Measurements from ENCODE around the gene RASL10B.
"Not testable (repeated sequence)": the region's sequence is repeated elsewhere in the genome, so short reads cannot be mapped to it uniquely, and the experiment has no call there.

Gene RASL10B

GRCh38 chr17:35742896-35743477 lies 11.5 kb downstream of the RASL10B start:
- DNase-seq (ENCODE audit: low read depth): no peak

- no peak for DNase-seq (ENCODE audit: low read depth)
Observed at GRCh38 chr17:35743626-35744328, 12.3 kb downstream of the RASL10B start.

GRCh38 chr17:35744830-35745229 lies 13.4 kb downstream of the RASL10B start:
- DNase-seq (ENCODE audit: low read depth): no peak

- DNase-seq (ENCODE audit: low read depth): no peak
Observed at GRCh38 chr17:35745246-35745645, 13.8 kb downstream of the RASL10B start.

DNA sequence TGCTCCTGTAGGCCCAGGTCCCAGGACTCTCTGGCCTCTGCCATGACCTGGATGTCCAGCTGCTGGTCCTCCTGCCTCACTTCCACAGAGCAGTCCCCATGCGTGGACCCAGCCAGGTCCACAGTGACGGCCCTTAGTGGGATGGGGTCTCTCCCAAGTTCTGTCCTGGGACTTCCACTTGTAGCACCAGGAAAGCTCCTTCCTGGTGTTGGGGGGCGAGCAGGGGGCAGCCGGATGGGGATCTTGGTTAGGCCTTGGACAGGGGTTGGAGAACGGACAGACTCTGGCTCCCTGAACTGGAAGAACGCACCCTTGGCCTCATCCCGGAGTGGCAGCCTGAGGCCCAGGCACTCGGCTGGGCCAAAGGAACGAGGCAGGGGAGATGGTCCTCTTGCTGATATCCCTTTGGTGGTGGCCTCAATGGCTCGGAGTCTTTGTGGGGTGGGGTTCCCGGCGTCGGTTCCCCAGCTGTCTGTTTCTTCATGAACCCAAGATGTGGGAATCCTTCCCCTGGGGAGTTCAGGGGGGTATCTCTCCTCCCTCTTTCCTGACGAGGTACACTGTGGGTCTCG lies 14.4 kb downstream of the RASL10B start:
- no peak for DNase-seq (ENCODE audit: low read depth)

- peak; percentile 16 for DNase-seq (ENCODE audit: low read depth)
Observed at GRCh38 chr17:35747540-35748017, 16.1 kb downstream of the RASL10B start.

DNA sequence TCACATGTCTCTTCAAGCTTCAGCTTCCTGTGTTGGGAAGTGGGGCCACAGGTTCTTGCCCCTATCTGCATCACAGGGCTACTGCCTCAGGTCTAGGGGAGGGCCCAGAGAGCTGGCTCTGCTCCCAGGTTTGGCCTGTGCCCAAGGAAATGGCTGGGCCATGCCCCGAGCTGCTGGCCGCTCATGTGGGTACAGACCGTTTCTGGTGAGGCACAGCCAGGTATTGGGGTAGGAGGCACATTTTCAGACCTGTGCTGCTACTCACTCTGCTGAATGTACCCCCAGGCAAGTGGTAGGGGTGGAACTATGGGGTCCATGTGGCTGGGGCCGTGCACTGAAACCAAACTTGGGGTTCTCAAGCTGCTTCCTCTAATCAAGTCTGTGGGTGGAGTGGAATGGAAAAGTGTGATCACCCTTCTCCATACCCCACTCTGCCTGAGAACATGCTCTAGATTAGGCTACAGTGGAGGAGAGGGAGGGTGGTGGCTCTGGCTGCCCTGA lies 17.0 kb downstream of the RASL10B start:
- DNase-seq (ENCODE audit: low read depth): no peak

- no peak for DNase-seq (ENCODE audit: low read depth)
Observed at GRCh38 chr17:35748979-35749378, 17.5 kb downstream of the RASL10B start.

- no peak for DNase-seq (ENCODE audit: low read depth)
Observed at GRCh38 chr17:35749560-35750412, 18.3 kb downstream of the RASL10B start.

DNA sequence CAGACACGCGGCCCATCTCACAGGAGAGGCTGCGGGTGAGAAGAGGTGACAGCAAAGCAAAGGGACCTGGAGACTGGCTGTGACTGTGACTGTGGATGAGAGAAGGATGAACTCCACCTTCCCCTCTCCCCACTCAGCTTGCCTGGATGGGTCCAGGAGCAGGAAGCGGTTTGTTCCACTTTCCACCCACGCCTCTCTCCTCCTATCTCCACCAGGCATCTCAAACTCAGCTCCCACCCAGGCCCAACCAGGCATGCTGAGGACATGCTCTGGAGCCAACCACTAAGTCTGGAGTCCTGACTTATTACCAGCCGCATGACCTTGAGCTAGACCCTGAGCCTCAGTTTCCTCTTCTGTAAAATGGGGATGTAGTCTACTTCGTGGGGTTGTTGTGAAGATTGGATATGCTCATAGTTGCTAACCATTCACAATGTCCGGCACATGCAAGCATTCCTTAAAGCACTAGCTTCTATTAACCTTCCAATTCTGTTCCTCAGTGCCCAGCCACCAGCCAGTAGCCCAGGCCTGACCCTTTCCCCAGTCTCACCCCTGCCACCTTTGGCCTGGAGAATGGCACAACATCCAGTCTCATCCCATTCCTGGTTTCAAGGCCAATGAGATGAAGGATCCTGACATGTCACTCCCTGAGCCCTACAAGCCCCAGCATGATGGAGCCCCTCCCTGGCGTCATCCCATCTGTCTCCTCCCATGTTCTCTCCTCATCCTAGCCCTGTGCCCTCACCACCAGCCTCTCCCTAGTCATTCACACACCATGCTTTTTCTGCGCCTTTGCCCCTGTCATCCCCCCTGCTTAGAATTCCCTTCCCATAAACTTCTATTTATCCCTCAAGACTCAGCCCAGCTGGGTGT lies 19.3 kb downstream of the RASL10B start:
- no peak for DNase-seq (ENCODE audit: low read depth)

DNA sequence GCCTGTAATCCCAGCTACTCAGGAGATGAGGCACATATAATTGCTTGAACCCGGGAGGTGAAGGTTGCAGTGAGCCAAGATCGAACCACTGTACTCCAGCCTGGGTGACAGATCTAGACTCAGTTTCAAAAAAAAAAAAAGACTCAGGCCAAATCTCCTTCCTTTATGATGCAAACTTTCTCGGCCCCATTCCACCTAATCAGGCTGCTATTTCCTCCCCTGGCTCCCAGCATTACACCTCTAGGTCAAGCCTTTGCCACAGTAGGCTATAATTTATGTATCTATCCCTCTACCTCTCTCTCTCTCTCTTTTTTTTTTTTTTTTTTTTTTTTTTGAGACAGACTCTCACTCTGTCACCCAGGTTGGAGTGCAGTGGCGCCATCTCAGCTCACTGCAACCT lies 20.1 kb downstream of the RASL10B start:
- not testable (repeated sequence) for DNase-seq (ENCODE audit: low read depth)

DNA sequence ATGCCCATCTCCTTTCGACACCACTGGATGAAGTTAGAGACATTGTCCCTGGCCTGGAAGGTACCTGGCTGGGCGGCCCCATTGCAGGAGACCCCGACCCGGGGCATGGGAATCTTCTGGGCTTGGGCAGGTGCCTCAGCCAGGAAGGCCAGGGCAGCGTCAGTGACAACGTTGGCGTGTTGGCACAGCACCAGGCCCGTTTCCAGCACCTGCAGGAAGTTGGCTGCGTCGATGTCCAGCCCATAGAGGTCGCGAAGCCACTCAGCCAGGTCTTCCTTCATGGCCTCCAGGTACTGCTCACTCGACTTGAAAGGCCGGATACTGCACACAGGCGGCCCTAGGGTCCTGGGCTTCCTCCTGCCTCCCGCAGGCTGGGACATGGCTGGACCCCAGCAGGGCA lies 21.0 kb downstream of the RASL10B start:
- DNase-seq (ENCODE audit: low read depth): no peak

DNA sequence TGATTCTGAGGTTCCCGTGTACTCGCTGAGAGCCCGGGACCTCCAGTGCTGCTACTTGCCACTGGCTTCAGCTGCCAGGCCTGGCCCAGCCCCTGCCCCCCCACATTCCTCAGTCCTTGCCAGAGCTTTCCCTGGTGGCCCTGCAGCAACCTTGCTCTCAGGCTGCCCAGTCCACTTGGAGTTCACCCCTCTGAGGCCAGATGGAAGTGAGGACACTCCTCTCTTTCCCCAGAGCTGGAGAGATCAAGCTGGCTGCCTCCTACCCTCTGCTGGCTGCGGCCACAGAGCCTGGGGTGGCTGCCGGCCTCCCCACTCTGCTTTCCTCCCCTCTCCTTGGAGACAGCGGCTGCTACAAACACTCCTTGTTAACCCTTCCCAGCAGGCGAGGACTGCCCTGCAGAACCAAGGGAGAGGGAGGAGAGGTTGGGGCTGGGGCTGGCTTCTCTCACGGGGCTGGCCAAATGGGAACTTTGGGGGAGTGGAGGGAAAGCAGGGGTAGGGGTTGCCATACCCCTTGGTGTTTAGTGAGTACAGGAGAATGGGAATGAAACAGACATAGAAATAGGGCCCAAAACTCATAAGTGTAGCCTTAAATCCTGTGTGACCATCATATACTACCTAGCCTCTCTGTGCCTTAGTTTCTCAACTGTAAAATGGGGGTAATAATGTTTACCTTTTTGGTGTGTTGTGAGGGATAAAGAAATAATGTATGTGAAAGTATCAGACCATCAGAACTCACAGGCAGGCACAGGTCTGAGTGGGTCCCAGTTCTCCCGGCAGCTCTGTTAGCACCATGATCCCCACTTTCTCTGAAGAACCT lies 21.7 kb downstream of the RASL10B start, which contains the start of gene GAS2L2:
TSS of gene GAS2L2 (minus strand) at position 295 of the 820 bp plus-strand sequence. CDS start 389 bp downstream, outside the sequence.
- no peak for DNase-seq (ENCODE audit: low read depth)

GRCh38 chr17:35757243-35757642 lies 25.8 kb downstream of the RASL10B start:
- no peak for DNase-seq (ENCODE audit: low read depth)

- DNase-seq (ENCODE audit: low read depth): no peak
Observed at GRCh38 chr17:35760587-35760986, 29.1 kb downstream of the RASL10B start, which contains the start of gene C17orf50. Gene C17orf50, plus strand, starts transcription at chr17:35760887. Its CDS starts 55 bp downstream, at chr17:35760942.

DNA sequence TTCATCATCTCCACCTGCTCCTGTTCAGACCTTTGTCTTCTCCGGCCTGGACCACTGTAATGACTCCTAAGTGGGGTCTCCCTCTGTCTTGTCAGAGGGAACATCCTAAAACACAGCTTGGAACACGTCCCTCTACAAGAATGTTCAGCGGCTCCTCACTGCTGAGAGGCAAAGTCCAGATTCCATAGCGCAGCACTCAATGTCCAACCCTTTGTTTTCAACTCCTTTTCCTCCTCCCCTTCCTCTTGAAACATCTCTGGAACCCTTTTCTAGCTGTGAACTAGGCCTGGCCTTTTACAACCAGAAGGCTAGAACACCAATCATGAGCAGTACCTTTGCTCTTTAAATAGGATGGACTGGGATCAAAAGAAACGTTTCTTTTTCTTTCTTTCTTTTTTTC lies 30.2 kb downstream of the RASL10B start:
- no peak for DNase-seq (ENCODE audit: low read depth)

- no peak for DNase-seq (ENCODE audit: low read depth)
Observed at GRCh38 chr17:35763767-35764122, 32.3 kb downstream of the RASL10B start.

- no peak for DNase-seq (ENCODE audit: low read depth)
Observed at GRCh38 chr17:35764123-35764991, 32.9 kb downstream of the RASL10B start.

DNA sequence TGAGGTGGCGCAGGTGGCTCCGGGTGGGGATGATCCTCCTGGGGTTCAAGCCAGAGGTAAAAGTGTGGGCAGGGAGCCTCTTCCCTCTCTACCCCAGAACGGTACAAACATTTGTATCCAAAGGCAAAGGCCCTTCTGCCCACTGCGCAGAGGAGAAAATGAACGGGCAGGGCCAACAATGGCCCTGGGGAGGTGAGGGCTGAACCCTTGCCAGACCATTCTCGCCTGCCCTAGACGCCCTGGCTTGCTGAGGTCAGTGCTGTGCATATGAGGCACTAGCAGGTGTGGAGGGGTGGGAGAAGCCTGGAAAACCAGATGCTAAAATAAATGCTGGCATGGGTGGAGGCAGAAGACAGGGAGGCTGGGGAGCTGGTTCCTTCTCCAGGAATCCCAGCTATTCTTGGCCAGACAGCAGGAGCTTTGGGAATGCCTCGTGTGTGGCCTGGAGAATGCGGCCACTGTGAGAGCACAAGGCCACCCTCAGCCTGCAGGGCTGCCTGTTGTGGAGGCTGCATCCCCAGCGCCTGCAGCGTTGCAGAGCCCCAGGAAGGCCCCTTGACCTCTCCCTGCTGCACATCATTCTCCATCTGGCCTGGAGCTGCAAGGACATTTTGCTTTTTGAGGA lies 33.8 kb downstream of the RASL10B start:
- no peak for DNase-seq (ENCODE audit: low read depth)

Measured in GM04503 (cell line).